ENCODE data around the gene MYL3. TPM values are rescaled to one million over a fixed set of nuclear protein-coding genes. Genes with fewer than 3 reads are reported as not detected.

The MYL3 gene
- total RNA-seq, 2 donors from 2014 or later, result 1.9 TPM; not detected in 1

- no peaks in the 10 kb centered on the region for H3K36me3 ChIP-seq
- 78% methylated on average over 10 of the region's 10 CpGs for WGBS
- H3K27me3 ChIP-seq (replicated peaks; ENCODE audit: insufficient read depth), result no peaks in the 10 kb centered on the region
- no peak for TF ChIP-seq POLR2A (IDR thresholded peaks at IDR 0.05)
- TF ChIP-seq, protein P1, sequence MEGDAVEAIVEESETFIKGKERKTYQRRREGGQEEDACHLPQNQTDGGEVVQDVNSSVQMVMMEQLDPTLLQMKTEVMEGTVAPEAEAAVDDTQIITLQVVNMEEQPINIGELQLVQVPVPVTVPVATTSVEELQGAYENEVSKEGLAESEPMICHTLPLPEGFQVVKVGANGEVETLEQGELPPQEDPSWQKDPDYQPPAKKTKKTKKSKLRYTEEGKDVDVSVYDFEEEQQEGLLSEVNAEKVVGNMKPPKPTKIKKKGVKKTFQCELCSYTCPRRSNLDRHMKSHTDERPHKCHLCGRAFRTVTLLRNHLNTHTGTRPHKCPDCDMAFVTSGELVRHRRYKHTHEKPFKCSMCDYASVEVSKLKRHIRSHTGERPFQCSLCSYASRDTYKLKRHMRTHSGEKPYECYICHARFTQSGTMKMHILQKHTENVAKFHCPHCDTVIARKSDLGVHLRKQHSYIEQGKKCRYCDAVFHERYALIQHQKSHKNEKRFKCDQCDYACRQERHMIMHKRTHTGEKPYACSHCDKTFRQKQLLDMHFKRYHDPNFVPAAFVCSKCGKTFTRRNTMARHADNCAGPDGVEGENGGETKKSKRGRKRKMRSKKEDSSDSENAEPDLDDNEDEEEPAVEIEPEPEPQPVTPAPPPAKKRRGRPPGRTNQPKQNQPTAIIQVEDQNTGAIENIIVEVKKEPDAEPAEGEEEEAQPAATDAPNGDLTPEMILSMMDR (IDR thresholded peaks at IDR 0.05), result no peak
- H3K4me1 ChIP-seq (replicated peaks), result peaks cover 9% of the 10 kb centered on the region
- H3K27ac ChIP-seq, result no peak overlapping the region
- intact Hi-C loops (cut with DNase I), result loop anchor here (5.0 to 10.0 kb wide), 3 partner anchors 38 to 165 kb away; partner anchors contain the start of gene TMIE
- no peak overlapping the region for H3K4me3 ChIP-seq
- H3K9me3 ChIP-seq, result no peaks in the 10 kb centered on the region
- no peak for DNase-seq (ENCODE audit: low spot score)
These were observed 6.2 kb upstream of the MYL3 start for GRCh38 chr3:46869440-46869839.

GRCh38 chr3:46868948-46869347 is 5.7 kb upstream of the MYL3 start:
- intact Hi-C loops (cut with DNase I), result loop anchor here (5.0 to 10.0 kb wide), 3 partner anchors 38 to 164 kb away; partner anchors contain the start of gene TMIE
- Histone ChIP-seq H3K4me3 (no peak overlapping the region), H3K9me3 (no peaks in the 10 kb centered on the region), H3K36me3 (no peaks in the 10 kb centered on the region), H3K27me3 (replicated peaks; ENCODE audit: insufficient read depth) (no peaks in the 10 kb centered on the region), H3K27ac (no peak overlapping the region), H3K4me1 (replicated peaks) (peaks cover 9% of the 10 kb centered on the region)
- TF ChIP-seq POLR2A (IDR thresholded peaks at IDR 0.05) (no peak), POLR2AphosphoS5 (IDR thresholded peaks at IDR 0.05) (no peak)
- TF ChIP-seq, protein P1 (IDR thresholded peaks at IDR 0.05), result no peak
- 87% methylated on average over 7 of the region's 7 CpGs for WGBS
- DNase-seq (ENCODE audit: low spot score), result no peak

GRCh38 chr3:46868287-46868686 is 5.0 kb upstream of the MYL3 start:
- H3K4me3 ChIP-seq, result no peak overlapping the region
- 82% methylated on average over 8 of the region's 8 CpGs for WGBS
- DNase-seq (ENCODE audit: low spot score), result no peak
- H3K36me3 ChIP-seq, result no peaks in the 10 kb centered on the region
- H3K27ac ChIP-seq, result peak overlapping the region in 1 of 2 donors; percentile 8
- no peaks in the 10 kb centered on the region for H3K9me3 ChIP-seq
- intact Hi-C loops (cut with DNase I), result loop anchor here (5.0 to 10.0 kb wide), 3 partner anchors 39 to 163 kb away; partner anchors contain the start of gene TMIE
- no peak for TF ChIP-seq POLR2AphosphoS5 (IDR thresholded peaks at IDR 0.05)
- TF ChIP-seq, protein P1 (IDR thresholded peaks at IDR 0.05), result no peak
- no peak for TF ChIP-seq POLR2A (IDR thresholded peaks at IDR 0.05)
- H3K27me3 ChIP-seq (replicated peaks; ENCODE audit: insufficient read depth), result no peaks in the 10 kb centered on the region
- H3K4me1 ChIP-seq (replicated peaks), result peaks cover 9% of the 10 kb centered on the region

DNA sequence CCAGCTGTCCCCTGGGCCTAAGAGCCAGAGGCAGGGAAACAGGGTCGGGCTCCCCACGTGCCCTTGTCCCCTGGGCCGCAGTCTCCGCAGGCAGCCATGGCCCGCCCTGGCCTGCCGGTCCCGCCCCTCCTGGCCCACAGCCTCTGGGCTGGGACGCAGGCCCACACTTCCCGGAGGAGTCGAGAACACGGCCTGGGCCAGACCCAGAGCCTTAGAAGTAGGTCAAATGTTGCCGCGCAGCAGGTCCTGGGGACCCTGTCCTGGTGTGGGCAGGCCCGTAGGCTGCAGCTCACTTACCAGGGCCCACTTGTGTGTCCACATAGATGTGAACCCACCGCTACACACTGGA is 4.3 kb upstream of the MYL3 start:
- TF ChIP-seq, protein P1 (IDR thresholded peaks at IDR 0.05), result no peak
- TF ChIP-seq POLR2AphosphoS5 (IDR thresholded peaks at IDR 0.05), result peak; percentile 54
- Histone ChIP-seq H3K4me3 (no peak overlapping the region), H3K4me1 (replicated peaks) (peaks cover 9% of the 10 kb centered on the region), H3K9me3 (no peaks in the 10 kb centered on the region), H3K27me3 (replicated peaks; ENCODE audit: insufficient read depth) (no peaks in the 10 kb centered on the region), H3K27ac (peak overlapping the region; percentile 8 to 42), H3K36me3 (no peaks in the 10 kb centered on the region)
- 10% methylated on average over 10 of the region's 15 CpGs for WGBS
- peak; percentile 80 for DNase-seq (ENCODE audit: low spot score)
- intact Hi-C loops (cut with DNase I), result loop anchor here (2.0 to 10.0 kb wide), 4 partner anchors 27 to 163 kb away; partner anchors contain the start of gene TMIE
